ENCODE data around the gene RBM28.
"Not testable (repeated sequence)": the region's sequence is repeated elsewhere in the genome, so short reads cannot be mapped to it uniquely, and the experiment has no call there.

Gene RBM28

GRCh38 chr7:128347647-128348097 lies 4.0 kb upstream of the RBM28 start:
- no peak for DNase-seq

- DNase-seq, result no peak
Observed at GRCh38 chr7:128344431-128344774, 695 bp upstream of the RBM28 start.

GRCh38 chr7:128341733-128342132 lies 2.0 kb downstream of the RBM28 start:
- DNase-seq, result no peak

GRCh38 chr7:128335730-128336129 lies 8.0 kb downstream of the RBM28 start:
- DNase-seq, result no peak

GRCh38 chr7:128324368-128324680 lies 19.4 kb downstream of the RBM28 start:
- no peak for DNase-seq

- DNase-seq, result no peak
Observed at GRCh38 chr7:128323459-128324367, 20.0 kb downstream of the RBM28 start.

GRCh38 chr7:128323040-128323439 lies 20.7 kb downstream of the RBM28 start:
- no peak for DNase-seq

GRCh38 chr7:128322040-128322643 lies 21.6 kb downstream of the RBM28 start:
- DNase-seq, result no peak

GRCh38 chr7:128321044-128321422 lies 22.7 kb downstream of the RBM28 start:
- no peak for DNase-seq

- DNase-seq, result no peak
Observed at GRCh38 chr7:128318691-128319090, 25.0 kb downstream of the RBM28 start.

- no peak for DNase-seq
Observed at GRCh38 chr7:128311013-128311412, 32.7 kb downstream of the RBM28 start.

GRCh38 chr7:128310499-128310898 lies 33.2 kb downstream of the RBM28 start:
- no peak for DNase-seq

GRCh38 chr7:128309976-128310375 lies 33.7 kb downstream of the RBM28 start:
- no peak for DNase-seq

GRCh38 chr7:128309124-128309523 lies 34.6 kb downstream of the RBM28 start:
- no peak for DNase-seq

- no peak for DNase-seq
Observed at GRCh38 chr7:128307061-128307460, 36.6 kb downstream of the RBM28 start.

- no peak for DNase-seq
Observed at GRCh38 chr7:128304212-128304611, 39.5 kb downstream of the RBM28 start.

GRCh38 chr7:128303643-128304042 lies 40.1 kb downstream of the RBM28 start:
- no peak for DNase-seq

- DNase-seq, result no peak
Observed at GRCh38 chr7:128303133-128303532, 40.6 kb downstream of the RBM28 start.

- no peak for DNase-seq
Observed at GRCh38 chr7:128302139-128302538, 41.6 kb downstream of the RBM28 start.

GRCh38 chr7:128299109-128299607 lies 44.5 kb downstream of the RBM28 start:
- no peak for DNase-seq

- not testable (repeated sequence) for DNase-seq
Observed at GRCh38 chr7:128298004-128298403, 45.7 kb downstream of the RBM28 start.

- no peak for DNase-seq
Observed at GRCh38 chr7:128287556-128287955, 56.2 kb downstream of the RBM28 start.

- DNase-seq, result no peak
Observed at GRCh38 chr7:128284102-128284501, 59.6 kb downstream of the RBM28 start.

- no peak for DNase-seq
Observed at GRCh38 chr7:128281605-128282380, 61.9 kb downstream of the RBM28 start.

Measured in activated gamma-delta T cell (primary cell).